WTC11 (cell line): ENCODE results near the gene CTNNBIP1.

ENCODE experiments used
- ATF1 ChIP-seq: sonication (generic); formaldehyde crosslinking; IDR thresholded peaks from 2 replicates; pipeline ENCODE4 v1.8.1; 2023; ENCODE audit warnings: mild to moderate bottlenecking, moderate library complexity, missing genetic modification reagents
- CTCF ChIP-seq: fragments of 200-600 bp; IDR thresholded peaks from 2 replicates; pipeline ENCODE4 v1.8.0; 2022; ENCODE audit warnings: antibody characterized with exemption
- STAT6 ChIP-seq: sonication (generic); formaldehyde crosslinking; conservative IDR thresholded peaks from 2 replicates; pipeline ENCODE4 v1.8.1; 2023; ENCODE audit warnings: mild to moderate bottlenecking, low read depth, missing genetic modification reagents, moderate library complexity
- ZNF263 ChIP-seq: sonication (generic); formaldehyde crosslinking; IDR thresholded peaks from 2 replicates; pipeline ENCODE4 v1.8.1; 2022; ENCODE audit warnings: low read depth, mild to moderate bottlenecking, moderate library complexity, missing genetic modification reagents

- TF ChIP-seq STAT6, result no peak
- TF ChIP-seq ATF1, result no peak
- TF ChIP-seq CTCF, result no peak
- TF ChIP-seq ZNF263, result no peak
These were observed 8.0 kb downstream of the CTNNBIP1 start for GRCh38 chr1:9902060-9902452.
